DND-41 (cell line): Measurements from ENCODE around the gene SCYL3.
"Not testable (repeated sequence)": the region's sequence is repeated elsewhere in the genome, so short reads cannot be mapped to it uniquely, and the experiment has no call there.

ENCODE experiments used
- ATAC-seq: fragments of 200-7000 bp; cut with Tn5 transposase; 3 replicates; pipeline ENCODE4 v1.9.1; 2021; ENCODE audit warnings: low read depth; ENCODE audit not compliant: insufficient read depth
- DNase-seq: peaks from one replicate; pipeline ENCODE4 v3.0.0-alpha.2; 2020
- H2AFZ ChIP-seq: 2 replicates; pipeline ENCODE4 v1.6.0; 2012; ENCODE audit warnings: low read depth, low read length
- H3K27ac ChIP-seq: 2 replicates; pipeline ENCODE4 v1.5.1; 2012; ENCODE audit warnings: low read length, inconsistent platforms
- H3K27me3 ChIP-seq: fragments of 200-600 bp; sonication (generic); 2 replicates; pipeline ENCODE4 v1.6.0; 2012; ENCODE audit warnings: low read length, mild to moderate bottlenecking, inconsistent platforms; ENCODE audit not compliant: insufficient read depth, poor library complexity
- H3K36me3 ChIP-seq: 2 replicates; pipeline ENCODE4 v1.5.1; 2012; ENCODE audit warnings: low read length, inconsistent platforms; ENCODE audit not compliant: insufficient read depth
- H3K4me1 ChIP-seq: 2 replicates; pipeline ENCODE4 v1.5.1; 2012; ENCODE audit warnings: mild to moderate bottlenecking, low read length; ENCODE audit not compliant: insufficient read depth
- H3K4me2 ChIP-seq: 2 replicates; pipeline ENCODE4 v1.6.0; 2012; ENCODE audit warnings: mild to moderate bottlenecking, moderate library complexity, low read length, inconsistent platforms; ENCODE audit not compliant: insufficient read depth
- H3K4me3 ChIP-seq, 2 experiments: fragments of 200-600 bp in 1 of 2; shearing (Covaris generic) in 1 of 2; 2 replicates each; pipeline ENCODE4 v1.5.1; 2012 to 2016; ENCODE audit warnings: inconsistent platforms in 2 of 2, low read length in 2 of 2, mild to moderate bottlenecking in 2 of 2, low read depth in 1 of 2, moderate library complexity in 1 of 2
- H3K79me2 ChIP-seq: 2 replicates; pipeline ENCODE4 v1.6.0; 2012; ENCODE audit warnings: low read length, inconsistent platforms; ENCODE audit not compliant: insufficient read depth
- H3K9ac ChIP-seq: 2 replicates; pipeline ENCODE4 v1.6.0; 2012; ENCODE audit warnings: low read depth, mild to moderate bottlenecking, inconsistent platforms, low read length, moderate library complexity
- H3K9me3 ChIP-seq: 2 replicates; pipeline ENCODE4 v1.5.1; 2012; ENCODE audit warnings: low read length, moderate library complexity, mild to moderate bottlenecking, inconsistent platforms; ENCODE audit not compliant: insufficient read depth, severe bottlenecking
- H4K20me1 ChIP-seq: 2 replicates; pipeline ENCODE4 v1.6.0; 2012; ENCODE audit warnings: low read length; ENCODE audit not compliant: insufficient read depth
- CTCF ChIP-seq: IDR thresholded peaks from 2 replicates; pipeline ENCODE4 v1.5.1; 2012; ENCODE audit warnings: borderline replicate concordance, low read length, moderate library complexity, mild to moderate bottlenecking; ENCODE audit not compliant: poor library complexity, severe bottlenecking; ENCODE audit errors: extremely low read depth
- EZH2 ChIP-seq: IDR thresholded peaks from 3 replicates; pipeline ENCODE4 v1.6.1; 2012; ENCODE audit warnings: borderline replicate concordance, low read depth, mild to moderate bottlenecking, moderate library complexity, low read length, inconsistent platforms; ENCODE audit not compliant: severe bottlenecking

Gene SCYL3

DNA sequence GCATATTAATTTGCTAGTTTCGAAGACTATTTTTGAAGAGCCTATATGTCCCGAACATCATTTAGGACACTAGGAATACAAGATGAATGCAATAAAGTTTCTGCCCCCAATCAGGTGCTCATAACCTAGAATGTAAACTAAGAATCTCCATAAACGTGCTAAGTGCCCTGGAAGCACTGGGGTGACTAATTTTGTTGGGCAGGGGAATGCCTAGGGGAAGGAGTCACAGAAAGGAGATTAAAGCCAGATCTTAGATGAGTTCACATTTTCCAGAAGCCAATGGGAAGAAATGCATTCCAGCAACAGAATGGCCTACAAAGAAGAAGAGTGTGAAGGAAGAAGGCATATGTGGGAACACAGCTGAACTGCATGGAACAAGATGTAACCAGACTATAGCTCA lies 19.5 kb downstream of the SCYL3 start:
- H3K4me2 ChIP-seq: no peak overlapping the region
- no peak overlapping the region for H3K4me3 ChIP-seq
- H3K36me3 ChIP-seq: peaks cover 94% of the 10 kb centered on the region
- no peaks in the 10 kb centered on the region for H3K27me3 ChIP-seq
- TF ChIP-seq EZH2 (no peak), CTCF (no peak)
- DNase-seq (no peak), ATAC-seq (no peak)
- H3K4me1 ChIP-seq: no peaks in the 10 kb centered on the region
- no peak overlapping the region for H3K27ac ChIP-seq
- no peak overlapping the region for H2AFZ ChIP-seq
- H3K9me3 ChIP-seq: peaks cover 5% of the 10 kb centered on the region
- no peaks in the 10 kb centered on the region for H3K79me2 ChIP-seq
- H4K20me1 ChIP-seq: no peaks in the 10 kb centered on the region
- H3K9ac ChIP-seq: no peak overlapping the region

DNA sequence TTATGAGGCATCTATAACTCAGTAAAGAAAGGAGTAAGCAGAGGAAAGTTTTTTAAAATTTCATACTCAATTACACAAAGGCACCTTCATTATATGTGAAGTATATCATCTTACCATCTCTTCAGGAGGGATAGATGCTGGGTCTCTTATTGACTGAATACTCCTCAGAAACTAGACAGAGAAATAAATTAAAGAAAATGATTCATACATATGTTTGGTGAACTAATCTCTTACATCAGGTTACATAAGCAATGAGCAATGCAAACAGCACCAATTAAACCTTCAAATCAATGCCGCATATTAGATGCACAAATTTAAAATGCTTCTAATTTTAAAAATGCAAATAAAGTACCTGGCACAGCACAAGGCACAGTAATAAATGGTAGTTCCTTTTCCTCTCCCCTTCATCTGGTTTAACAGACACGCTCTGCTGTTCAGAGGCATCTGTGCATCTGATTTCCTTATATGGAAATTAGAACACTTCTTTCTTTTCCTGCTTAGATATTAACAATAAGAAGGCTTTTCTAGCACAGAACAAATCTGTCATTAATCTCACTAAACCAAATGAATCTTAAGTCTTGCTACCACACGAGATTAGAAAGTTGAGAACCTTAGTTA lies 20.0 kb downstream of the SCYL3 start:
- DNase-seq (no peak), ATAC-seq (no peak)
- peaks cover 5% of the 10 kb centered on the region for H3K9me3 ChIP-seq

GRCh38 chr1:169872906-169873305 lies 20.8 kb downstream of the SCYL3 start:
- peaks cover 5% of the 10 kb centered on the region for H3K9me3 ChIP-seq
- no peak overlapping the region for H2AFZ ChIP-seq
- no peak for ATAC-seq
- no peaks in the 10 kb centered on the region for H4K20me1 ChIP-seq
- TF ChIP-seq EZH2 (no peak), CTCF (no peak)
- no peak overlapping the region for H3K4me3 ChIP-seq
- H3K9ac ChIP-seq: no peak overlapping the region
- no peak overlapping the region for H3K27ac ChIP-seq
- H3K79me2 ChIP-seq: no peaks in the 10 kb centered on the region
- DNase-seq: no peak
- H3K4me2 ChIP-seq: no peak overlapping the region
- no peaks in the 10 kb centered on the region for H3K27me3 ChIP-seq
- H3K4me1 ChIP-seq: no peaks in the 10 kb centered on the region
- peaks cover 96% of the 10 kb centered on the region for H3K36me3 ChIP-seq

More for the DNA sequence above, 20.0 kb downstream of the SCYL3 start:
- Histone ChIP-seq H3K27me3 (no peaks in the 10 kb centered on the region), H3K4me2 (no peak overlapping the region), H3K4me1 (no peaks in the 10 kb centered on the region), H3K9ac (no peak overlapping the region), H3K4me3 (no peak overlapping the region), H4K20me1 (no peaks in the 10 kb centered on the region), H3K36me3 (peaks cover 96% of the 10 kb centered on the region), H3K79me2 (no peaks in the 10 kb centered on the region), H2AFZ (no peak overlapping the region), H3K27ac (no peak overlapping the region)
- TF ChIP-seq EZH2: no peak
- no peak for TF ChIP-seq CTCF

GRCh38 chr1:169871988-169872387 lies 21.7 kb downstream of the SCYL3 start:
- H3K36me3 ChIP-seq: peaks cover 96% of the 10 kb centered on the region
- not testable (repeated sequence) for H3K9me3 ChIP-seq, H2AFZ ChIP-seq, DNase-seq, H3K4me1 ChIP-seq, H3K9ac ChIP-seq, H3K27ac ChIP-seq, H3K4me2 ChIP-seq, H3K4me3 ChIP-seq, H3K27me3 ChIP-seq, H4K20me1 ChIP-seq, ATAC-seq, H3K79me2 ChIP-seq
